Suppressor macrophage (primary cell): Measurements from ENCODE around the gene IFNG-AS1.

Experiments used
- DNase-seq, 4 experiments: peaks; one replicate each; pipeline ENCODE4 v3.0.0-alpha.2; 2020 to 2022

IFNG-AS1 gene

DNA sequence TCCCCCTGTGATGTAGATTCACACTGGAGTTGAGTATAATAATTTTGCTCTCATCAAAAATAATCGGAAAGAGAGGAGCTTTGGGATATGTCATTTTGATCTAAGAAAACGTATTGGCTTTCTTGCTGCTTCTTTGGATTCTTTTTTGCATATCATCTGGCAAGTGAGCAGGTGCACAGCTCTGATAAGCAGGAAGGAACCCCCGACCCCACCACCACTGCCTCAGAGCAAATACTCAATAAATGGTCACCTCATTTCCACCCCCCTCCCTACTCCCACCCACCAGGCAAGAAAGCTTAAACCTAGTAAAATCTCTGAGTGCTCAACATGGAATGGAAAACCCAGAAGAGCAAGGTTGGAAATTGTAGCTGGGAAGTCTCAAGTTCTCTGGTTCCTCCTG, 49.4 kb downstream of the IFNG-AS1 start:
- no peak for DNase-seq

- DNase-seq: peak; percentile 76 to 82 (median 77)
These were observed 51.3 kb downstream of the IFNG-AS1 start for GRCh38 chr12:68040450-68041075.

DNA sequence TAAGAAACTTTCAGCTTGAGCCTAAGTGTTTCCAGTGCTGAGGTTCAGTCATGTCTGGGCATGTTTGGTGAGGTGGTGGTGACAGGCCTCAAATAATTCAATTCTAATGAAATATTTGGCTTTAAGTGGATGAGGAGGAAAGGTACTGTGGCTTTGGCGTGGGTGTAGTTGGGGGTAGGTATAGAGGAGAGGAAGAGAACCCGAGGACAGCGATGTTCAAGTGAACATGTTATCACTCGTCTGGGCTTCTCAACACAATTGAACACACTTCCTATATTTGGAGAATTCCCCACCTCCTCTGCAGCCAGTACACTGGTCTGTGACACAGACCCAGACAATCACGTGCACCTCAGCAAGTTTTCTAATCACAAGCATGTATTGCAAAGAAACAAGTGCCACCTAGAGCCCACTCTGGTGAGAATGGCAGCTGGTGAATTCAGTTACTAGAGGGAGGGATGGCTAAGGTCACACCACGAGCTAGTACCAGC, 53.0 kb downstream of the IFNG-AS1 start:
- DNase-seq: peak; percentile 30 to 56 (median 48)

DNA sequence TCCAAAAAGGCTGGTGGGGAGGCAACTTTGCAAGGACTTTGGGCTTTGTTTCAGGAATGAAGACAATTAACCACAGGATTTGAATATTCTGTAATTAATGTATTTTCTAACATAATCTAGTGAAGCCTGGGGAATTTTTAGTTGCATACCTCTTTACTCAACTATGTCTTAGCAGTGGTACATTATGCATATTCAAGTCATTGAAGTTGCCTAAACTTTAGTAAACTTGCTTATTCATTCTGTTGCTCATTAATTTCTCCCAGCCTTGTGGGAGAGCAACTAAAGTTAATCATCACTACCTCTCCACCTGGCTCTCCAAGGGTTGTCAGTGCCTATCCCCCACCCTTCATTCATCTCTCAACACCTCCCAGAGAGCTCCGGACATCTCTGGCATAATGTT, 54.2 kb downstream of the IFNG-AS1 start:
- DNase-seq: no peak

DNA sequence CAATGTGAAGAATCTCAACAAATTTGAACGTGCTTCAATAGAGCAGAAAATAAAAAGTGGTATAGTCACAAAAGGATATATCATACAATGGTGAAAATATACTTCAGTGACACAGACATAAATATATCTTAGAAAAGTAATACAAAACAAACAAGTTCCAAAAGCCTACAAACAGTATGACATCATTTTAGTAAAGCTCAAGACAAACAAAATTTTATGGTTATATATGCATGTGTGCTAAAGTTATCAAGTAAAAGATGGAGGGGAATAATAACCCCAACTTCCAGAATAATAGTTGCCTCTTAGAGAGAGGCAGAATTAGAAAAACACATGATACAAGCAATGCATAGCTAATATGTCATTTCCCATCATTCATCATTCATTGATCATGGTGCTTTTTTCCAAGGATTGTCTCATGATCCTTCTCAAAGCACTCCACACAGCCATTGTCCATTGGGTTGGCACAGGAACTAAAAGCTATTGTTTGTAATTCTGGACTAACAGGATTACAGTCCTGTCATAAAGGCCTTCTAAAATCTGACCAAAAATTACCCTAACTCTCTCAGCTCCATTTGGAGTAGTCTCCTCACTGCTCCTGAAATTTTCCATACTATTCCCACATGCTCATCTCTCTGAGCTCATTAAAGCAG, 59.5 kb downstream of the IFNG-AS1 start:
- DNase-seq: no peak

DNA sequence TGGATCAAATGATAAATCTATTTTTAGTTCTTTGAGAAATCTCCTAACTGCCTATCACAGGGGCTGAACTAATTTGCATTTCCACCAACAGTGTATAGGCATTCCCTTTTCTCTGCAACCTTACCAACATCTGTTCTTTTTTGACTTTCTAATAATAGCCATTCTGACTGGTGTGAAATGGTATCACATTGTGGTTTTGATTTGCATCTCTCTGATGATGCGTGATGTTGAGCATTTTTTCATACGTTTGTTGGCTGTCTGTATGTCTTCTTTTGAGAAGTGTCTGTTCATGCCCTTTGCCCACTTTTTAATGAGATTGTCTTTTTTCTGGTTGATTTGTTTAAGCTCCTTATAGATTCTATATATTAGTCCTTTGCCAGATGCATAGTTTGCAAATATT, 67.1 kb downstream of the IFNG-AS1 start:
- no peak for DNase-seq

GRCh38 chr12:68063900-68064590, 74.8 kb downstream of the IFNG-AS1 start:
- DNase-seq: no peak

DNA sequence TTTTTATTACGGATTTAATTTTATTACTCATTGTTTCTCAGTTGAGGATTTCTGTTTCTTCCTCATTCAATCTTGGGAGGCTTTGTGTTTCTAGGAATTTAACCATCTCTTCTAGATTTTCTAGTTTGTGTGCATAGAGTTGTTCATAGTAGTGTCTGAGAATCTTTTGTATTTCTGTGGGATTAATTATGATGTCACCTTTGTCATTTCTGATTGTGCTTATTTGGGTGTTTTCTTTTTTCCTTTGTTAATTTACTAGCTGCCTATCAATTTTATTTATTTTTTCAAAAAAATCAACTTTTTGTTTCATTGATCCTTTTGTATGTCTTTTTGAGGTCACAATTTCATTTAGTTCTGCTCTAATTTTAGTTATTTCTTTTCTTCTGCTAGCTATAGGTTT, 75.9 kb downstream of the IFNG-AS1 start:
- no peak for DNase-seq

DNA sequence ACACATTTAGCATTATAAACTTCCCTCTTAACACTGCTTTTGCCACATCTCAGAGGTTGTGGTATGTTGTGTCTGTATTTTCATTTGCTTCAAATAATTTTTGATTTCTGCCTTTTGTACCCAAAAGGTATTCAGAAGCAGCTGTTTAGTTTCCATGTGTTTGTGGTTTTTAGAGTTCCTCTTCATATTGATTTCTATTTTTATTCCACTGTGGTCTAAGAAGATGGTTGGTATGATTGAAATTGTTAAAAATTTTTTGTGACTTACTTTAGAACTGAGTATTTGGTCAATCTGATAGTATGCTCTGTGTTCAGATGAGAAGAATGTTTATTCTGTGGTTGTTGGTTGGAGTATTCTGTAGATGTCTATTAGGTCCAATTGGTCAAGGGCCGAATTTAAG, 76.4 kb downstream of the IFNG-AS1 start:
- DNase-seq: no peak

GRCh38 chr12:68067762-68068376, 78.6 kb downstream of the IFNG-AS1 start:
- peak in 1 of 4 experiments; percentile 5 for DNase-seq

GRCh38 chr12:68069275-68069674, 80.0 kb downstream of the IFNG-AS1 start:
- no peak for DNase-seq
